Natural killer cell (primary cell): Measurements from ENCODE around the gene MCTP2. TPM values are rescaled to one million over a fixed set of nuclear protein-coding genes. Genes with fewer than 3 reads are reported as not detected.

Experiments used
- ATAC-seq, 3 donors: fragments of 150-1000 bp in 2 of 3; fragments of 200-7000 bp in 1 of 3; cut with Tn5 transposase; 1 replicate in 1 of 3; 2 replicates in 2 of 3; pipeline ENCODE4 v1.10.0; 2021; ENCODE audit warnings: mild to moderate bottlenecking in 2 of 3, moderate library complexity in 2 of 3
- DNase-seq, 2 donors: peaks; one replicate each; pipeline versions ENCODE4 v3.0.0 to v3.0.0-alpha.2; 2013 to 2021; ENCODE audit warnings: mixed read lengths in 1 of 2
- H3K27ac ChIP-seq: one replicate; pipeline ENCODE4 v1.5.1; 2013; ENCODE audit warnings: mild to moderate bottlenecking, low read length
- H3K27me3 ChIP-seq: one replicate; pipeline ENCODE4 v1.6.1; 2013; ENCODE audit warnings: low read length; ENCODE audit not compliant: control insufficient read depth, insufficient read depth
- H3K36me3 ChIP-seq: one replicate; pipeline ENCODE4 v1.6.1; 2013; ENCODE audit warnings: low read length; ENCODE audit not compliant: control insufficient read depth, insufficient read depth
- H3K4me1 ChIP-seq: one replicate; pipeline ENCODE4 v1.6.1; 2013; ENCODE audit warnings: low read length; ENCODE audit not compliant: control insufficient read depth, insufficient read depth
- H3K4me3 ChIP-seq: one replicate; pipeline ENCODE4 v1.5.1; 2013; ENCODE audit warnings: low read length
- H3K9me3 ChIP-seq: one replicate; pipeline ENCODE4 v1.6.1; 2013; ENCODE audit warnings: low read length; ENCODE audit not compliant: control insufficient read depth, insufficient read depth
- H3K27ac Mint-ChIP-seq, 2 donors: one replicate each; pipeline ENCODE4 v1.8.0; 2022; ENCODE audit warnings: mild to moderate bottlenecking in 2 of 2, mixed read lengths in 2 of 2, moderate library complexity in 1 of 2
- H3K27me3 Mint-ChIP-seq, 2 donors: one replicate each; pipeline ENCODE4 v1.8.0; 2022; ENCODE audit warnings: low read depth in 2 of 2, mixed read lengths in 2 of 2
- H3K36me3 Mint-ChIP-seq: one replicate; pipeline ENCODE4 v1.8.0; 2022; ENCODE audit warnings: mixed read lengths
- H3K4me1 Mint-ChIP-seq, 2 donors: one replicate each; pipeline ENCODE4 v1.8.0; 2022; ENCODE audit warnings: mixed read lengths in 2 of 2
- H3K4me3 Mint-ChIP-seq: one replicate; pipeline ENCODE4 v1.8.0; 2022; ENCODE audit warnings: mild to moderate bottlenecking, moderate library complexity, mixed read lengths
- H3K9me3 Mint-ChIP-seq, 2 donors: one replicate each; pipeline ENCODE4 v1.8.0; 2022; ENCODE audit warnings: mixed read lengths in 2 of 2
- CTCF ChIP-seq: fragments of 200-600 bp; IDR thresholded peaks from one replicate; pipeline ENCODE4 v1.8.0; 2022; ENCODE audit warnings: antibody characterized with exemption
- WGBS: methylation state at CpG from one replicate; pipeline ENCODE4 v1.1.7; 2013; ENCODE audit warnings: missing lambda C conversion rate; ENCODE audit not compliant: insufficient coverage; 5-methylcytosine and 5-hydroxymethylcytosine counted together
- intact Hi-C: fragments of 100-400 bp; cut with micrococcal nuclease; formaldehyde crosslinking; loops from one replicate; pipeline ENCODE4 v1.14.2; 2022
- total RNA-seq, 4 donors: library from RNA; stranded (reverse); fragments of 120-200 nt in 1 of 4; gene quantifications; one replicate each; pipeline versions ENCODE4 v1.2.3 to v1.2.4, GENCODE V29; 2013 to 2022

MCTP2 gene
- total RNA-seq, 3 donors from 2014 or later (not counting 1 experiment from before 2014, with no cell fraction given), result 235 to 312 (median 261) TPM

- Mint-ChIP-seq H3K27me3 (no peaks in the 10 kb centered on the region), H3K9me3 (peaks cover 0 to 4% of the 10 kb centered on the region in 2 donors), H3K36me3 (peaks cover 26% of the 10 kb centered on the region), H3K4me1 (peaks cover 58 to 59% of the 10 kb centered on the region in 2 donors), H3K4me3 (no peak overlapping the region), H3K27ac (peak overlapping the region in 1 of 2 donors; percentile 89)
- Histone ChIP-seq H3K36me3 (peaks cover 9% of the 10 kb centered on the region), H3K4me3 (no peak overlapping the region), H3K9me3 (no peaks in the 10 kb centered on the region), H3K4me1 (peaks cover 18% of the 10 kb centered on the region), H3K27ac (peak overlapping the region; percentile 50), H3K27me3 (no peaks in the 10 kb centered on the region)
- intact Hi-C loops, result no loop called here
- peak in 1 of 3 donors; percentile 25 for ATAC-seq
- no CpG with 5 or more reads among the region's 1 CpG for WGBS
- DNase-seq, result no peak
- no peak for TF ChIP-seq CTCF
These were observed 46.1 kb downstream of the MCTP2 start for GRCh38 chr15:94277485-94277884.

GRCh38 chr15:94279736-94280135, 48.4 kb downstream of the MCTP2 start:
- Histone ChIP-seq H3K36me3 (peaks cover 14% of the 10 kb centered on the region), H3K27me3 (no peaks in the 10 kb centered on the region), H3K4me3 (no peak overlapping the region), H3K27ac (peak overlapping the region; percentile 52), H3K4me1 (peaks cover 18% of the 10 kb centered on the region), H3K9me3 (no peaks in the 10 kb centered on the region)
- 79% methylated on average over 1 of the region's 2 CpGs for WGBS
- no peaks in the 10 kb centered on the region for H3K27me3 Mint-ChIP-seq
- DNase-seq (no peak), ATAC-seq (no peak)
- H3K36me3 Mint-ChIP-seq, result peaks cover 28% of the 10 kb centered on the region
- peak overlapping the region; percentile 74 for H3K4me3 Mint-ChIP-seq
- intact Hi-C loops, result no loop called here
- H3K9me3 Mint-ChIP-seq, result peaks cover 0 to 4% of the 10 kb centered on the region in 2 donors
- H3K27ac Mint-ChIP-seq, result peak overlapping the region in 1 of 2 donors; percentile 89
- H3K4me1 Mint-ChIP-seq, result peaks cover 78 to 79% of the 10 kb centered on the region in 2 donors
- no peak for TF ChIP-seq CTCF

- peaks cover 28% of the 10 kb centered on the region for H3K36me3 Mint-ChIP-seq
- Histone ChIP-seq H3K27me3 (no peaks in the 10 kb centered on the region), H3K9me3 (no peaks in the 10 kb centered on the region), H3K27ac (peak overlapping the region; percentile 52), H3K4me3 (no peak overlapping the region), H3K4me1 (peaks cover 18% of the 10 kb centered on the region), H3K36me3 (peaks cover 18% of the 10 kb centered on the region)
- intact Hi-C loops, result no loop called here
- H3K4me1 Mint-ChIP-seq, result peaks cover 79 to 80% of the 10 kb centered on the region in 2 donors
- ATAC-seq (no peak), DNase-seq (no peak)
- H3K27me3 Mint-ChIP-seq, result no peaks in the 10 kb centered on the region
- H3K27ac Mint-ChIP-seq, result peak overlapping the region in 1 of 2 donors; percentile 89
- H3K9me3 Mint-ChIP-seq, result peaks cover 0 to 4% of the 10 kb centered on the region in 2 donors
- no CpG with 5 or more reads among the region's 3 CpGs for WGBS
- peak overlapping the region; percentile 74 for H3K4me3 Mint-ChIP-seq
- no peak for TF ChIP-seq CTCF
These were observed 48.9 kb downstream of the MCTP2 start for GRCh38 chr15:94280301-94280700.
